Choroid plexus epithelial cell (primary cell): Measurements from ENCODE around the gene VTI1A.
A peak's percentile ranks its signal among the peaks of the same experiment; 100 is the strongest.

Source experiments
- DNase-seq: peaks from one replicate; pipeline ENCODE4 v3.0.0-alpha.2; 2010; ENCODE audit warnings: low read depth
- H3K4me3 ChIP-seq: 2 replicates; pipeline ENCODE4 v1.5.1; 2011; ENCODE audit warnings: low read depth, mild to moderate bottlenecking, control low read depth, low read length, moderate library complexity
- TF ChIP-seq, protein P1 (sequence below): conservative IDR thresholded peaks from 2 replicates; pipeline ENCODE4 v1.5.1; 2011; ENCODE audit warnings: low read depth, mild to moderate bottlenecking, control low read depth, inconsistent platforms, low read length, moderate library complexity

Gene VTI1A

DNA sequence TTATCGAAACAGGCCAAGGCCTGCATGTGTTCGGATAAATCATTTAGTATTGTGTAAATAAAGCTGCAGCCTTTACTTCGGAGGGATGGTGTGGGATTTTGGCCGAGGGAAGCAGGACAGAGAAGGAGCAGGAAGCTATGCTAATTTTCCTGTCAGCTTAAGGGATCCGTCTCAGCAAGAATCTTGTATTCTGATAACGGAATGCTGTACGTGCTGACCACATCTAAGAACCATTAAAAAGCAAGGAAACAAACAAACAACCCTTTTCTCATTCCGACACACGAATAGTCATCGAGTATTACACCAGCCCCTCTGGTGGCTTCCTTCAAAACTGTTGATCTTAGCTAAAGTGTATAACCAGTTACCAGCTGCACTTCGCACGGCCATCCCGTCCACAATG is 369.9 kb downstream of the VTI1A start:
- TF ChIP-seq, protein P1, sequence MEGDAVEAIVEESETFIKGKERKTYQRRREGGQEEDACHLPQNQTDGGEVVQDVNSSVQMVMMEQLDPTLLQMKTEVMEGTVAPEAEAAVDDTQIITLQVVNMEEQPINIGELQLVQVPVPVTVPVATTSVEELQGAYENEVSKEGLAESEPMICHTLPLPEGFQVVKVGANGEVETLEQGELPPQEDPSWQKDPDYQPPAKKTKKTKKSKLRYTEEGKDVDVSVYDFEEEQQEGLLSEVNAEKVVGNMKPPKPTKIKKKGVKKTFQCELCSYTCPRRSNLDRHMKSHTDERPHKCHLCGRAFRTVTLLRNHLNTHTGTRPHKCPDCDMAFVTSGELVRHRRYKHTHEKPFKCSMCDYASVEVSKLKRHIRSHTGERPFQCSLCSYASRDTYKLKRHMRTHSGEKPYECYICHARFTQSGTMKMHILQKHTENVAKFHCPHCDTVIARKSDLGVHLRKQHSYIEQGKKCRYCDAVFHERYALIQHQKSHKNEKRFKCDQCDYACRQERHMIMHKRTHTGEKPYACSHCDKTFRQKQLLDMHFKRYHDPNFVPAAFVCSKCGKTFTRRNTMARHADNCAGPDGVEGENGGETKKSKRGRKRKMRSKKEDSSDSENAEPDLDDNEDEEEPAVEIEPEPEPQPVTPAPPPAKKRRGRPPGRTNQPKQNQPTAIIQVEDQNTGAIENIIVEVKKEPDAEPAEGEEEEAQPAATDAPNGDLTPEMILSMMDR: no peak
- no peak for DNase-seq
- H3K4me3 ChIP-seq: no peak overlapping the region

DNA sequence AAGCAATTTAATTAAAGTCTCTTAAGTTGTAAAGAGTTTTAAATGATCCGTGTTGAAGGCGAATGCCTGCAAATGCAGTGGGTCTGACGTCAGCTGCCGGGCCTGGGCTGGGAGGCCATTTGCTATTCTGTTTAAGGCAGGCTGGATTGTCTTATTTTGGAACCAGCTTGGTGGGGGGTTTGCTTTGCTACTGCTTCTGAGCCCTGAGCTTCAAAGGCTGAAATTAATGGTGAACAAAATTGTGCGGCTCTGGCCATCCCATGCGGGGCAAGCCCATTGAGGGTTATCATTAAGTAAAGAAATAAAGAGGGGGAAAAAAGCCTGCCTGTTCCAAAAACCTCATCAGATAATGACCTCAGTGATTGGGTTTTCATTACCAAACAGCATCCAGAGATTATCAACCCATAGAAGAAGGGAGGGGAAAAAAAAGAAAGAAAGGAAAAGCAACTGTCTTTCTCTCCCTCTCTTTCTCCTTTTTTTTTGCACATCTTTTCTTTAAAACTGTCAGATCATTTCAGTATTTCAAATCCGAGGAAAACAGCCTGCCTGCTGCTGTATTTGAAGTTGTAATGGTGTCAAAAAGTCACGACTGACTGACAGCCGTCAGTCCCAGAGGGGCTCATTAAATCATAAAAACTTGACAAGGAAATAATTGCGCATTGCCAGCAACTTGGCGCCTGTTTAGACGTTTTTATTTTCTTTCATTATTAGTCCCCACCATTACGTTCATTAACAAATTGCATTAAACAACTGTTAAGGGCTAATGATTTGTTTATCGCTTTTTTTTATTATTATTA is 371.2 kb downstream of the VTI1A start:
- no peak overlapping the region for H3K4me3 ChIP-seq
- TF ChIP-seq, protein P1: no peak
- no peak for DNase-seq

DNA sequence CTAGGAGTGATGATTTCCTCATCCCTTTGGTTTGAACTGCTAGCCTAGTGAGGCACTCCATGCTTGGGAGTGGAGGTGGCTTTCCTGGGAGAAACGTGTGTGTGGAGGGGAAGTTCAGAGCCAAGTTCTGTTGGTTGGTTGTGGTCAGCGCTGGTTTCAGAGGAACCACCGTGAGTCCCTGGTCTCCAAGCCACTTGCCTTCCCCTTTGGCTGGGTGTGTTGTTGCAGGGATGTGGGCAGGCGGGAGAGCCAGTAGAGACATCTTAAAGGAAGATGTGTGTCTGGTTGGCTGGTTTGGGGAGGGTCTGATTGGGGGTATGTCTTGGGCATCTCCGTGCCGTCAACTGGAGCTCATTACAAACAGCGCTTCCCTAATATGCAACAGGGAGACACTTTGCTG is 372.2 kb downstream of the VTI1A start:
- no peak overlapping the region for H3K4me3 ChIP-seq
- DNase-seq: no peak
- TF ChIP-seq, protein P1: no peak

DNA sequence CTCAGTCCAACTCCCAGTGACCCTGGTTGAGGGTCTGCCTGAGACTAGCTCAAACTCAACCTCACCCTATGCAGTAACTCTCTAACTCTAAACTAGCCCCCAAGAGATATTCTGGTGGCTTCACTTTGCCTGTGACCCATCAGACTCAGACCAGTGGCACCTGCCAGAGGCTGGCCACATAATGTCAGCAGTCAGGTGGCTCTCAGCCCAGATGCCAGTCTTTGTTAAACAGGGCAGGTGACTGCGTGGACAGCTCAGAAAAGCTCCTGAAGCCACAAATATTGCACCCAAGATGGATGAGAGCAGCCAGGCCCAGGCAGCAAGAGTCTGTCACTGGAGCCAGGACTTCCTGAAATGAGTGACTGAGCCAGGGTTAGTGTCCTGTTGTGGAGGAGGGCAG is 373.3 kb downstream of the VTI1A start:
- DNase-seq: no peak
- TF ChIP-seq, protein P1: no peak
- H3K4me3 ChIP-seq: no peak overlapping the region

DNA sequence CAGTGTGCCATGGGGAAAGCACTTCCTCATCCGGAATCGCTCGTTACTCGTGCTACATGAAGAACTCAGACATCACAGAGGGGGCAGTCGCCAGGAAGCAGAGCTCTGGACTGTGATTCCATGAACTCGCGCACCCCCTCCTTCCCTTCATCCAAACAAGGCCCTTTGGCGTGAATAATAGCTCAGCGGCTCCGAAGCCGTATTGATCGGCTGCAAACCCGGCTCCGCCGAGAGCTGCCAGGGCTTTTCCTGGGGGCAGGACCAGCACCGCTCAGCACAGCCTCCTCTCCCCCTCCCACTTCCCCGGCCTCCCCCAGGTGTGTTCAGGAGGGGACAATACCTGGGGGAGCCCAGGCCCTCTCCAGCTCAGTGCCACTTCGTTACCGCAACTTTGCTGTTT is 374.0 kb downstream of the VTI1A start:
- no peak overlapping the region for H3K4me3 ChIP-seq
- TF ChIP-seq, protein P1: no peak
- no peak for DNase-seq

DNA sequence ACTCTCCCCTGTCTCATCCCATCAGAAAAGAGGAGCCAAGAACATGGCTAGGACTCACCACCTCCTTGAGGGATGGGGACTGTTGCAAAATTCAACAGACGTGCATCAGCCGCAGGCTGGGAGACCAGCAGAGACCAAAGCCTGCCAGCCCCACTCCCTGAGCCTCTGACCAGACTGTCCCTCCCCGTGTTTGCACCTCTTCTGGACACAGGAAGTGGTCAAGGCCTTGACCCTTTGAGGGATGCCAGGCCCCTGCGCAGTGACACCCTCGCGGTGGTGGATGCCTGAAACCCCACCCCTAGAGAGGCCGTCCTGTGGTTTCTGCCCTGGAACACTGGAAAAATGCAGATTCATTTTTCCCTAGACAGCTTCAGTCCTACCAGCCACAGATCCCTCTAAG is 374.6 kb downstream of the VTI1A start:
- DNase-seq: peak; percentile 71
- TF ChIP-seq, protein P1: no peak
- no peak overlapping the region for H3K4me3 ChIP-seq

DNA sequence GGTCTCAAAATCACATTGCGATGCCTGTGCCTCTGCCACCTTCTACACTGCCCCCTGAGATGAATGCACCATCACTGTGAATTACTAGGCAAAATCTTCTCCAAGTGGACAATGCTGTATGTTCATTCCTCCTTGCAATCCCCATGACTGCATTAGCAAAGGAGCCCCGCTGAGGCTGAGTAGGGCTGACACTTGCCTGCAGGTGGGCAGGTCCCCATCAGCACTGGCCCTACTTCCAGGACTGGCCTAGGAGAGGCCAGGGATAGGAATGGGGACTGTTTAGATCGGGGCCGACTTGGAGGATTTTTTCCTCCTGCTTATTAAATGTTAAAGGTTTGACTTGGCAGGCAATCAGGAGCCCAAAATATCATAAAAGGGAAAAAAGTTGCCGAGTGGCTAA is 376.0 kb downstream of the VTI1A start:
- DNase-seq: no peak
- TF ChIP-seq, protein P1: no peak
- no peak overlapping the region for H3K4me3 ChIP-seq
